Stimulated activated CD4-positive, alpha-beta T cell treated with anti-CD3 and anti-CD28 coated beads, Interleukin-12 subunit alpha, Interleukin-12 subunit beta, amount 100 ng/mL, for 4 hours (primary cell): ENCODE results near the gene KDF1.

Experiments
- DNase-seq: peaks from one replicate; pipeline ENCODE4 v3.0.0-alpha.2; 2020

The KDF1 gene

GRCh38 chr1:26913754-26914619 lies 46.3 kb downstream of the KDF1 start, which contains the start of gene NR0B2:
Gene NR0B2, minus strand, starts transcription at chr1:26913975. Its CDS starts 35 bp downstream, at chr1:26913940.
- no peak for DNase-seq

- no peak for DNase-seq
These were observed 46.9 kb downstream of the KDF1 start for GRCh38 chr1:26913389-26913753.

GRCh38 chr1:26912147-26912490 lies 48.1 kb downstream of the KDF1 start:
- DNase-seq = no peak

GRCh38 chr1:26911399-26912146 lies 48.7 kb downstream of the KDF1 start:
- no peak for DNase-seq

- DNase-seq = no peak
These were observed 49.7 kb downstream of the KDF1 start for GRCh38 chr1:26910343-26911160.

- DNase-seq = no peak
These were observed 50.3 kb downstream of the KDF1 start for GRCh38 chr1:26909951-26910342.

GRCh38 chr1:26907071-26907917 lies 53.0 kb downstream of the KDF1 start:
- no peak for DNase-seq

GRCh38 chr1:26900815-26901511 lies 59.3 kb downstream of the KDF1 start:
- no peak for DNase-seq

- peak; percentile 83 for DNase-seq
These were observed 60.1 kb downstream of the KDF1 start, which contains the start of gene GPATCH3 for GRCh38 chr1:26900001-26900814. Gene GPATCH3, minus strand, starts transcription at chr1:26900467. Its CDS starts 25 bp downstream, at chr1:26900442.
